ENCODE measurements around the gene ZNF827. TPM values are rescaled to one million over a fixed set of nuclear protein-coding genes. Genes with fewer than 3 reads are reported as not detected.

The ZNF827 gene
- total RNA-seq, 1 donor from 2014 or later = 11.2 TPM

- no peaks in the 10 kb centered on the region for H3K27me3 ChIP-seq
- intact Hi-C loops (cut with DNase I) = no loop called here
Observed at GRCh38 chr4:145931403-145931802, 7.2 kb downstream of the ZNF827 start.

GRCh38 chr4:145930592-145930991, 8.0 kb downstream of the ZNF827 start:
- no peak for TF ChIP-seq CTCF (IDR thresholded peaks at IDR 0.05)
- DNase-seq = no peak
- H3K27ac ChIP-seq = no peak overlapping the region

More at GRCh38 chr4:145931403-145931802, 7.2 kb downstream of the ZNF827 start:
- H3K36me3 ChIP-seq = no peaks in the 10 kb centered on the region
- no peak overlapping the region for H3K27ac ChIP-seq
- no peaks in the 10 kb centered on the region for H3K9me3 ChIP-seq
- H3K4me3 ChIP-seq = no peak overlapping the region
- no peak for TF ChIP-seq CTCF (IDR thresholded peaks at IDR 0.05)
- peaks cover 11% of the 10 kb centered on the region for H3K4me1 ChIP-seq
- DNase-seq (no peak), ATAC-seq (no peak)

DNA sequence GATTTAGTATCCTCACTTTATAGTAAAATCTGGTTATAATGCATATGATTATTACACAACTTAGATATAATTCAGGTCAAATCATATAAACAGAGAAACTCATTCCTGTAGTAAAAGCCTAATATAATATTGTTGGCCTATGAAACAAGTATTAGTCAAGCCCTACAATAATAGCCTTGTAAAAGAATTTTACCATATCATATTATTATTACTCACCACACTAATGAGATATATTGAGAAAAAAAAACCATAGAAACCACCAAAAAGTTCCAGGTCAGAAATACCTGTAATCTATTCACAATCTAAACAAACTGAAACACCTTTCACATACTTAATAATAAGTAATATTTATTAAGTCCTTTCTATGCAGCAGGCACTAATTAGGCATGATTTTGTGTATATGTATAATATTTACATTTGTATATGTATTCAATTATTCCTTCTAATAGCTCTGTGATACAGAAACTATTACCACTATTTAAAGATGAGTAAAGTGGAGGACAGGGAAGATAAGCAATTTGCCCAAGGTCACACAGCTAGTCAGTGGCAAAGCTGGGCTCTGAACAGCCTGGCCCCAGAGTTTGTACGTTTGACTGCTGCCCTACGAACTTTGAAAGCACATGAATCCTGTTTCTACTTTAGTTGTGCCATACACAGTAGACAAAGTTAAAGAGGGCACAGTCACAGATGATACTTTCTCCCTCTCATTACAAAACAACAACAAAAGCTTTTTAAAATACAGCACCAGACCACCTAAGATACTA, 9.0 kb downstream of the ZNF827 start:
- no peaks in the 10 kb centered on the region for H3K4me1 ChIP-seq
- no peaks in the 10 kb centered on the region for H3K27me3 ChIP-seq
- no peak for TF ChIP-seq CTCF (IDR thresholded peaks at IDR 0.05)
- no peaks in the 10 kb centered on the region for H3K36me3 ChIP-seq
- H3K4me3 ChIP-seq = no peak overlapping the region
- H3K9me3 ChIP-seq = no peaks in the 10 kb centered on the region
- H3K27ac ChIP-seq = no peak overlapping the region
- intact Hi-C loops (cut with DNase I) = no loop called here
- DNase-seq = no peak
- no peak for ATAC-seq

More at GRCh38 chr4:145930592-145930991, 8.0 kb downstream of the ZNF827 start:
- no peak overlapping the region for H3K4me3 ChIP-seq
- H3K4me1 ChIP-seq = peaks cover 8% of the 10 kb centered on the region
- no peak for ATAC-seq
- intact Hi-C loops (cut with DNase I) = no loop called here
- no peaks in the 10 kb centered on the region for H3K36me3 ChIP-seq
- no peaks in the 10 kb centered on the region for H3K9me3 ChIP-seq
- no peaks in the 10 kb centered on the region for H3K27me3 ChIP-seq

DNA sequence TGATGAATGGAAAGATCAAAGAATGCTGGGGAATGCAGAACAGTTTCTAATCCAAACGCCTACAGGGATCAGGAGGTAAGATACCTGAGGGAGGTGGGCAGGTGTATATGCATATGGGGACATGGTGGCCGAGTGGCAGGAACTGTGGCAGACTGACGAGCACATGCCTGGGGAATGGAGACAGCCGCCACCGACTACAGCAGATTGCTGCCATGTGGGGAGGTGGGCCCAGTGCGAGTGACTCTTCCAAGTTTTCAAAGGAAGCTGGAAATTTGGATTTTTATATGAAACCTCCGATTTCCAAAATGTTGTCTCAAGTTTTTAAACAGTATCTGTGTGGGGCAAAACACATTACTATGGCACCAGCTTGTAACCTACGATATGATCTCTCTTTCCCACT, 9.9 kb downstream of the ZNF827 start:
- intact Hi-C loops (cut with DNase I) = no loop called here
- ATAC-seq = no peak
- Histone ChIP-seq H3K27me3 (no peaks in the 10 kb centered on the region), H3K4me1 (no peaks in the 10 kb centered on the region), H3K4me3 (no peak overlapping the region), H3K9me3 (no peaks in the 10 kb centered on the region), H3K27ac (no peak overlapping the region), H3K36me3 (no peaks in the 10 kb centered on the region)
- TF ChIP-seq CTCF (IDR thresholded peaks at IDR 0.05) = no peak
- no peak for DNase-seq

DNA sequence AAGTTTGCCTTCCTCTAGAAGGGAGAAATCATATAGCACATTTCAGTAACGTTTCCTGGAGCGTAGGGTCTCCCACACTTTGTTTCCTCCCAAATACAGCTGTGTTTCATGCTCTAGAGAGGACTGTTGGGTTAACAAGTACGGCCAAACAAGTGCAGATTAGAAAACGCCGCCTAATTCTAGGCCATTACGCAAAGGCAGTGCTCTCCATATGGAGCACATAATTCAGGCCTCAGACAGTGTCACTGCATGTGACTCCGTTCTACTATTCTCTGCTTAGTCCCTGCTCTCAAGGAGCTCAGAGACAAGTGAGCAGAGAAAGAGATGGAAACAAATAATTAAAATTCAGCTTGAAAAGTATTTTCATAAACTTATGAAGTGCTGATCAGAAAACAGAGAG, 11.6 kb downstream of the ZNF827 start:
- ATAC-seq (no peak), DNase-seq (no peak)

More for the DNA sequence above, 11.6 kb downstream of the ZNF827 start:
- Histone ChIP-seq H3K27me3 (no peaks in the 10 kb centered on the region), H3K4me1 (no peaks in the 10 kb centered on the region), H3K36me3 (no peaks in the 10 kb centered on the region), H3K27ac (no peak overlapping the region), H3K4me3 (no peak overlapping the region), H3K9me3 (no peaks in the 10 kb centered on the region)
- intact Hi-C loops (cut with DNase I) = no loop called here
- TF ChIP-seq CTCF (IDR thresholded peaks at IDR 0.05) = no peak
